Measurements from ENCODE around the gene STAT3.
"Not testable (repeated sequence)": the region's sequence is repeated elsewhere in the genome, so short reads cannot be mapped to it uniquely, and the experiment has no call there.

STAT3 gene

GRCh38 chr17:42386777-42387657 lies 1.2 kb downstream of the STAT3 start:
- DNase-seq (ENCODE audit: low read depth in 2 of 2), result no peak

GRCh38 chr17:42381898-42382297 lies 6.3 kb downstream of the STAT3 start:
- no peak for DNase-seq (ENCODE audit: low read depth in 2 of 2)

- no peak for DNase-seq (ENCODE audit: low read depth in 2 of 2)
Observed at GRCh38 chr17:42380935-42381334, 7.3 kb downstream of the STAT3 start.

GRCh38 chr17:42378959-42379594 lies 9.2 kb downstream of the STAT3 start:
- no peak for DNase-seq (ENCODE audit: low read depth in 2 of 2)

- DNase-seq (ENCODE audit: low read depth in 2 of 2), result no peak
Observed at GRCh38 chr17:42378359-42378958, 9.8 kb downstream of the STAT3 start.

DNA sequence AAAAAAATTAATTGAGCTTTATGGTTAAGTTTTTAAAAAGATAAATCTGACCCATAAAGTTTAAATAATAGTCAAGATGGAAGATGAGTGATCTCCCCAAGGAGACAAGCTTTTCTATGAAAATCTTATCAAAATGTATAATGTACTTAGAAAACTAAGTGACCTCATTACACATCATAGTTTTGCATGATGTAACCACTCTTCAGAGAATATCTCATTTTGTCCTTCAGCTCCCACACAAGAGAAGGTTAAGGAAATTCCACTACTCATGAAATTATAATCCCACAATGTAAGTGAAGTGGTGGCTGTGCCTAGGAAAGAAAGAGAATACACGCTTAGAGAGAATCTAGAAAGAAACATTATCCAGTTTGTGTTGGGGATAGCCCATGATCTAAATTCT lies 14.3 kb downstream of the STAT3 start:
- DNase-seq (ENCODE audit: low read depth in 2 of 2), result no peak

DNA sequence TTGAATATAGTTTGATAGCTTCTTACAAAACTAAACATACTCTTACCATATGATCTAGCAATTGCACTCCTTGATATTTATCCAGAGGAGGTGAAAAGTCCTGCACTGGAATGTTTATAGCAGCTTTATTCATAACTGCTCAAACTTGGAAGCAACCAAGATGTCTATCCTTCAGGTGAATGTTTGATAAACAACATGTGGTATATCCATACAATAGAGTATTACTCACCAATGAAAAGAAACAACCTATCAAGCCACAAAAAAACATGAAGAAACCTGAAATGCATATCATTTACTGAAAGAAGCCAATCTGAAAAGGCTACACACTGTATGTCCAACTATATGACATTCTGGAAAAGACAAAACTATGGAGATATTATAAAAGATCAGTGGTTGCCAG lies 16.1 kb downstream of the STAT3 start:
- no peak for DNase-seq (ENCODE audit: low read depth in 2 of 2)

DNA sequence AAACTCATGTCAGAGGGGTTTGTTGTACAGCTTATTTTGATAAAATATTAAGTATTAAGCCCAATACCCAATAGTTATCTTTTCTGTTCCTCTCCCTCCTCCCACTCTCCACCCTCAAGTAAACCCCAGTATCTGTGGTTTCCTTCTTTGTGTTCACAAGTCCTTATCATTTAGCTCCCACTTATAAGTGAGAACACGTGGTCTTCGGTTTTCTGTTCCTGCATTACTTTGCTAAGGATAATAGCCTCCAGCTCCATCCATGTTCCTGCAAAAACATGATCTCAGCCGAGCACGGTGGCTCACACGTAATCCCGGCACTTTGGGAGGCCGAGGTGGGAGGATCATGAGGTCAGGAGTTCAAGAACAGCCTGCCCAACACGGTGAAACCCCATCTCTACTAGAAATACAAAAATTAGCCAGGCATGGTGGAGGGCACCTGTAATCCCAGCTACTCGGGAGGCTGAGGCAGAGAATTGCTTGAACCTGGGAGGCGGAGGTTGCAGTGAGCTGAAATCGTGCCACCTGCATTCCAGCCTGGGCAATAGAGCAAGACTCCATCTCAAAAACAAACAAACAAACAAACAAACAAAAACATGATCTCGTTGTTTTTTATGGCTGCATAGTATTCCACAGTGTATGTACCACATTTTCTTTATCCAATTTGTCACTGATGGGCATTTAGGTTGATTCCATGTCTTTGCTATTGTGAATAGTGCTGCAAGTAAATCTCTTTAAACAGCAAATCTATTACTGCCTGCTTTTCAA lies 19.3 kb downstream of the STAT3 start:
- not testable (repeated sequence) for DNase-seq (ENCODE audit: low read depth in 2 of 2)

DNA sequence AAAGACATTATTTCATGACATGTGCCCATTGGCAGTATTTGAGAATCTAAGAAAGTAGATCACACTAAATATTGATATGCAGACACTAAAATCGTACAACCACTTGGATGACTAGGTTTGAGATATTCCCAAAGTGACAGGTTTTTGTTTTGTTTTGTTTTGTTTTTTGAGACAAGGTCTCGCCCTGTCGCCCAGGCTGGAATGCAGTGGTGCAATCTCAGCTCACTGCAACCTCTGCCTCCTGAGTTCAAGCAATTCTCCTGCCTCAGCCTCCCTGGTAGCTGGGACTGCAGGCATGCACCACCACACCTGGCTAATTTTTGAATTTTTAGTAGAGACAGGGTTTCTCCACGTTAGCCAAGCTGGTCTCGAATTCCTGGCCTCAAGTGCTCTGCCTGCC lies 19.9 kb downstream of the STAT3 start:
- DNase-seq (ENCODE audit: low read depth in 2 of 2), result not testable (repeated sequence)

GRCh38 chr17:42366176-42367023 lies 21.8 kb downstream of the STAT3 start:
- DNase-seq (ENCODE audit: low read depth in 2 of 2), result not testable (repeated sequence)

GRCh38 chr17:42365136-42365535 lies 23.1 kb downstream of the STAT3 start:
- peak in 1 of 2 donors; percentile 22 for DNase-seq (ENCODE audit: low read depth in 2 of 2)

DNA sequence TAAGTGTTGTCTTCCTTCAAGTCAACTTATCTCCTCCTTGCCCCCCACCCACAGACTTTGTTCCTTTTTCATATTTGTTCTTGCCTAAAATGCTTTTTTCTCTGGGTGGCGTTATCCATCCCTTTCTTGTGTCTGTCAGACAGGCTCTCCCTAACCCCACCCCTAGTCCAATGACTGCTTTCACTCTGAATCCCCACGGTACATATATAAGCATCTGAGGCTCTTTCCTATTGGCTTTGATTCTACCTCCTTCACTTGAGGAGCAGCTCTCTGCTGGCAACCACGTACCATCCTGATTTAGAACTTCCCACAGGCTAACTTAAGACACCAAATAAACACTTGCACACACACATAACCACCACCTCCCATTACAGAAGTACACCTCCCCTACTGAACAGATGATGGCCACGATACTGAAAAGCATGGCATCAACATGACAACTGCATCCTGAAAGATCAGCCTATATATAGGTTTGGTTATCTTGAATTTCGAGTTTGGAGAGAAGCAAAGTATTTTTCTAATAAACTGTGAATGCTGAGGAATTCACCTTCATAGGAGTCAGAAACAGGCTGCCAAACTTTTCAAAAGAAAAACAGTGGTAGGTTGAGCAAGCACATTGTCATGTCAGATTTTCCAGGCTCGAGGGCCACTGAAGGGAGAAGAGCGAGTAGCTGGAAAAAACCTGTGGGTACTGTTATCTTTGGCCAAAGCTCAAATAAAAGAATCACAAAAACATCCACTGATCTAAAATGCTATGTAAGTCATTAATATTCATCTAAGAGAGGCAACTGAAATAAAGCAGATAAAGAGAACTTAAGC lies 24.3 kb downstream of the STAT3 start:
- peak in 1 of 2 donors; percentile 15 for DNase-seq (ENCODE audit: low read depth in 2 of 2)

DNA sequence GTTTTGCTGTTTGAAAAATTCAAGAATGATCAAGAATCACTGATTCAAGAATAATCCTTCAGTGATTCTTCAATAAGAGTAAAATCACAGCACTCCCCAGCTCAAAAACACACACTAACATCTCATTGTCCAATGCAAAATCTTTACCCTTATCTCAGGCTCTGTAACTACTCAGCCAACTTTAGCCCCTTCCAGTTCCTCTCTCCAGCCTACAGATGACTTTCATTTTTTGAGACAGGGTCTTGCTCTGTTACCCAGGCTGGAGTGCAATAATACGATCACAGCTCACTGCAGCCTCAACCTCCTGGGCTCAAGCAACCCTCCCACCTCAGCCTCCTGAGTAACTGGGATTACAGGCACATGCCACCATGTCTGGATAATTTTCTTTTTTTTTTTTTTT lies 25.0 kb downstream of the STAT3 start:
- no peak for DNase-seq (ENCODE audit: low read depth in 2 of 2)

GRCh38 chr17:42362245-42362961 lies 25.8 kb downstream of the STAT3 start:
- DNase-seq (ENCODE audit: low read depth in 2 of 2), result no peak

DNA sequence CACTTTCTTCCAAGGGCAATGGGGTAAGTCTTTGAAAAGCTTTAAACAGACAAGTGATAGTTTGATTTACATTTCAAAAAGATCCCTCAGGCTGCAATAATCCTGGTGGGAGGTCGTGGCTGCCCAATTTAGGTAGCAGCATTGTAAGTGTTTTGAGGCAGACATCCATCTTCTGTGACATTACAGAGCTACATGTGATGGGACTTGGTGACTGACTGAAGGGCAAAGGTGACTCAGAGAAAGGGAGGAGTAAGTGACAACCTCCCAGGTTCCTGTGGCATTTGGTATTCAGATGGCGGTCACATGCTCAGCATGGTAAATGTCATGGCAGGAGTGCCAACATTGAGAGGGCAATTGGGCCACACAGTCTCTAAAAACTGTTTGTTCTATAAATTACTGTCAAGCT lies 26.5 kb downstream of the STAT3 start:
- DNase-seq (ENCODE audit: low read depth in 2 of 2), result peak; percentile 36 to 50

- DNase-seq (ENCODE audit: low read depth in 2 of 2), result not testable (repeated sequence)
Observed at GRCh38 chr17:42360388-42360787, 27.9 kb downstream of the STAT3 start.

- no peak for DNase-seq (ENCODE audit: low read depth in 2 of 2)
Observed at GRCh38 chr17:42359133-42359532, 29.1 kb downstream of the STAT3 start.

DNA sequence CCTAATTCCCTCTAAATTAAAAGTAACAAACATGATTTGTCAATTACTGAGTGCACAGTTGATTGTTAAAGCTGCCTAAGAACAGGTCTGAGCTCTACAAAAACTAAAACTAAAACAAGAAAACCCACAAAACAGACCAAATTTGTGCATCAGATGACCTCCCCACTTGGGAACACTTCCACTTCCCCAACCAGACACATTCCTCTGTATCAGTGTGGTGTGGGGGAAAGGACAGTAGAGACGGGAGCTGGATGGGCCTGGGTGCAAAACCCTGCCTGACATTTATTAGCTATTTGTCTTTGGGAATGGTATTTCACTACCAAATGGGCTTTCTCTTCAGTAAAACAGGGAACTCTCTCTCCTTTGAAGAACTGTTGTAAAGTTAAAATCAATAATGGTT lies 29.8 kb downstream of the STAT3 start:
- no peak for DNase-seq (ENCODE audit: low read depth in 2 of 2)

Data from stimulated activated CD8-positive, alpha-beta memory T cell treated with anti-CD3 and anti-CD28 coated beads, Interleukin-7, amount 100 ng/mL, for 4 hours (primary cell).